Measurements from ENCODE around the gene QRICH1. TPM values are rescaled to one million over a fixed set of nuclear protein-coding genes. Genes with fewer than 3 reads are reported as not detected.

The QRICH1 gene
- total and polyA plus RNA-seq, 2 of the 13 experiments (the other 11 are each of a cell fraction or from before 2014, with no cell fraction given) = 52.6 to 102 TPM

- intact Hi-C loops (cut with micrococcal nuclease; ENCODE audit: unreplicated experiment) (no loop called here), in situ Hi-C loops (cut with HindIII; ENCODE audit: extremely low pct_ligation_motif_present, low pct_unique_long_range_greater_than_20kb) (no loop called here)
- Histone ChIP-seq H3K27me3 (ENCODE audit: control insufficient read depth in 1 of 2, insufficient read depth in 2 of 2, low read length in 2 of 2) (no peaks in the 10 kb centered on the region), H3K9ac (ENCODE audit: insufficient read depth, low read depth, low read length) (no peak overlapping the region), H2AFZ (ENCODE audit: low read length) (no peak overlapping the region), H3K4me1 (ENCODE audit: insufficient read depth, low read length) (no peaks in the 10 kb centered on the region), H4K20me1 (ENCODE audit: insufficient read depth, low read length) (no peaks in the 10 kb centered on the region), H3K27ac (ENCODE audit: extremely low read length, insufficient read depth, low read length) (no peak overlapping the region), H3K4me2 (ENCODE audit: low read depth, low read length) (no peak overlapping the region), H3K4me3 (replicated peaks in 1 of 3; ENCODE audit: insufficient read depth in 1 of 3, low read depth in 2 of 3, low read length in 3 of 3) (no peak overlapping the region), H3K9me3 (ENCODE audit: low read length) (no peaks in the 10 kb centered on the region), H3K36me3 (replicated peaks in 1 of 2; ENCODE audit: control insufficient read depth in 1 of 2, insufficient read depth in 2 of 2, low read length in 2 of 2) (peaks cover 36 to 63% of the 10 kb centered on the region in 2 experiments), H3K79me2 (ENCODE audit: insufficient read depth, low read length) (no peaks in the 10 kb centered on the region)
- ChIA-PET POLR2A (no interaction called here), CTCF (ENCODE audit: low intra/inter-chr PET ratio, low total read pairs) (no interaction called here)
- no peak for DNase-seq (ENCODE audit: low spot score)
- WGBS (ENCODE audit: low lambda C conversion rate) = 88% methylated on average over 4 of the region's 5 CpGs
- BruUV-seq (replicated peaks) = no TSS peak
- no peak for ATAC-seq
- FAIRE-seq = no peak
- TF ChIP-seq ZNF501 (CRISPR knock-in tag; IDR thresholded peaks at IDR 0.05) (no peak), SNAPC5 (CRISPR knock-in tag; IDR thresholded peaks at IDR 0.05; ENCODE audit: borderline replicate concordance) (no peak), ZNF317 (CRISPR knock-in tag; IDR thresholded peaks at IDR 0.05) (no peak), ZSCAN25 (CRISPR knock-in tag; IDR thresholded peaks at IDR 0.05) (no peak), NR2C2 (CRISPR knock-in tag; IDR thresholded peaks at IDR 0.05; ENCODE audit: borderline replicate concordance) (no peak)
Measured at GRCh38 chr3:48982686-48983085, 111.2 kb downstream of the QRICH1 start.

GRCh38 chr3:48982016-48982415, 111.9 kb downstream of the QRICH1 start:
- no peaks in the 10 kb centered on the region for H3K79me2 ChIP-seq (ENCODE audit: insufficient read depth, low read length)
- no TSS peak for BruUV-seq (replicated peaks)
- POLR2A ChIA-PET = no interaction called here
- no peaks in the 10 kb centered on the region for H4K20me1 ChIP-seq (ENCODE audit: insufficient read depth, low read length)
- no peaks in the 10 kb centered on the region for H3K27me3 ChIP-seq (ENCODE audit: control insufficient read depth in 1 of 2, insufficient read depth in 2 of 2, low read length in 2 of 2)
- H3K4me3 ChIP-seq (replicated peaks in 1 of 3; ENCODE audit: insufficient read depth in 1 of 3, low read depth in 2 of 3, low read length in 3 of 3) = no peak overlapping the region
- FAIRE-seq (no peak), ATAC-seq (no peak), DNase-seq (ENCODE audit: low spot score) (no peak)
- no peak overlapping the region for H3K27ac ChIP-seq (ENCODE audit: extremely low read length, insufficient read depth, low read length)
- H3K4me2 ChIP-seq (ENCODE audit: low read depth, low read length) = no peak overlapping the region
- no peak for TF ChIP-seq ZNF746 (CRISPR knock-in tag; IDR thresholded peaks at IDR 0.05)
- TF ChIP-seq MAFF (IDR thresholded peaks at IDR 0.05; ENCODE audit: low read depth, low read length) = peak; percentile 91
- TF ChIP-seq MAFK (conservative IDR thresholded peaks at IDR 0.05 in 1 of 2, IDR thresholded peaks at IDR 0.05 in 1 of 2; ENCODE audit: low read length in 2 of 2) = peak; percentile 87 to 92
- no peak overlapping the region for H3K9ac ChIP-seq (ENCODE audit: insufficient read depth, low read depth, low read length)
- no peaks in the 10 kb centered on the region for H3K9me3 ChIP-seq (ENCODE audit: low read length)
- peaks cover 37 to 64% of the 10 kb centered on the region in 2 experiments for H3K36me3 ChIP-seq (replicated peaks in 1 of 2; ENCODE audit: control insufficient read depth in 1 of 2, insufficient read depth in 2 of 2, low read length in 2 of 2)
- H2AFZ ChIP-seq (ENCODE audit: low read length) = no peak overlapping the region
- CTCF ChIA-PET (ENCODE audit: low intra/inter-chr PET ratio, low total read pairs) = no interaction called here
- in situ Hi-C loops (cut with HindIII; ENCODE audit: extremely low pct_ligation_motif_present, low pct_unique_long_range_greater_than_20kb) = no loop called here
- intact Hi-C loops (cut with micrococcal nuclease; ENCODE audit: unreplicated experiment) = no loop called here
- H3K4me1 ChIP-seq (ENCODE audit: insufficient read depth, low read length) = no peaks in the 10 kb centered on the region

Data from HepG2 (cell line).